OCI-LY7 (cell line): Measurements from ENCODE around the gene COX20. TPM values are rescaled to one million over a fixed set of nuclear protein-coding genes. Genes with fewer than 3 reads are reported as not detected.

Experiments used
- BruUV-seq: library from RNA; stranded (reverse); fragments of 400-500 nt; replicated peaks from 2 replicates; lab custom pipeline; 2021; lab: Mats Ljungman, UMichigan
- CTCF ChIA-PET: fragments of 300-600 bp; sonication (Branson Sonifier 250); formaldehyde crosslinking; loops from one replicate; lab custom pipeline; 2022; ENCODE audit warnings: antibody characterized with exemption; ENCODE audit not compliant: unreplicated experiment; lab: Charles Lee
- POLR2A ChIA-PET: fragments of 300-600 bp; sonication (Branson Sonifier 250); formaldehyde crosslinking; loops from one replicate; lab custom pipeline; 2022; ENCODE audit warnings: antibody characterized with exemption; lab: Charles Lee
- DNase-seq: peaks from one replicate; pipeline ENCODE4 v3.0.0-alpha.2; 2015; ENCODE audit warnings: low spot score
- H2AFZ ChIP-seq: fragments of 200-600 bp; sonication (generic), shearing (Covaris generic); 2 replicates; pipeline ENCODE4 v1.6.1; 2014; ENCODE audit warnings: mild to moderate bottlenecking, antibody characterized with exemption, low read length, moderate library complexity
- H3K27ac ChIP-seq: fragments of 200-600 bp; sonication (generic); 2 replicates; pipeline ENCODE4 v1.5.1; 2014; ENCODE audit warnings: mixed run types, low read depth, mild to moderate bottlenecking, moderate library complexity, low read length, inconsistent platforms; ENCODE audit not compliant: poor library complexity, severe bottlenecking
- H3K36me3 ChIP-seq: fragments of 200-600 bp; sonication (generic); 2 replicates; pipeline ENCODE4 v1.6.1; 2014; ENCODE audit warnings: mild to moderate bottlenecking, antibody characterized with exemption, low read length, moderate library complexity, mixed read lengths; ENCODE audit not compliant: insufficient read depth
- H3K4me1 ChIP-seq: fragments of 200-600 bp; sonication (generic); 2 replicates; pipeline ENCODE4 v1.5.1; 2014; ENCODE audit warnings: mild to moderate bottlenecking, low read length; ENCODE audit not compliant: insufficient read depth, poor library complexity, severe bottlenecking
- H3K4me2 ChIP-seq: fragments of 200-600 bp; sonication (generic); 2 replicates; pipeline ENCODE4 v1.6.1; 2014; ENCODE audit warnings: mild to moderate bottlenecking, low read length
- H3K4me3 ChIP-seq: fragments of 200-600 bp; sonication (generic); 2 replicates; pipeline ENCODE4 v1.5.1; 2014; ENCODE audit warnings: mild to moderate bottlenecking, low read depth, low read length; ENCODE audit not compliant: poor library complexity, severe bottlenecking
- H3K79me2 ChIP-seq: fragments of 200-600 bp; sonication (generic); 2 replicates; pipeline ENCODE4 v1.6.1; 2016; ENCODE audit warnings: low read depth, mild to moderate bottlenecking, low read length, moderate library complexity, mixed read lengths; ENCODE audit not compliant: insufficient read depth
- H3K9me2 ChIP-seq: fragments of 200-600 bp; sonication (generic); 2 replicates; pipeline ENCODE4 v1.6.1; 2016; ENCODE audit warnings: mild to moderate bottlenecking, low read length, mixed read lengths; ENCODE audit not compliant: insufficient read depth
- H3K9me3 ChIP-seq: fragments of 200-600 bp; sonication (generic); 2 replicates; pipeline ENCODE4 v1.6.1; 2014; ENCODE audit warnings: mild to moderate bottlenecking, mixed run types, low read length, mixed read lengths
- H4K20me1 ChIP-seq: fragments of 200-600 bp; sonication (generic); 2 replicates; pipeline ENCODE4 v1.6.1; 2014; ENCODE audit warnings: mild to moderate bottlenecking, antibody characterized with exemption, low read length, moderate library complexity, mixed read lengths; ENCODE audit not compliant: insufficient read depth
- EZH2phosphoT487 ChIP-seq: fragments of 200-600 bp; sonication (generic); IDR thresholded peaks from 2 replicates; pipeline ENCODE4 v1.6.1; 2018; ENCODE audit warnings: low read depth, borderline replicate concordance, mild to moderate bottlenecking, mixed run types, antibody characterized with exemption, low read length, moderate library complexity, mixed read lengths
- intact Hi-C: fragments of 100-400 bp; cut with micrococcal nuclease; formaldehyde crosslinking; loops from one replicate; pipeline ENCODE4 v1.10.0; 2022; ENCODE audit not compliant: unreplicated experiment
- total RNA-seq, 2 experiments: library from RNA; depleted of rRNA in 1 of 2; stranded (reverse); fragments of >200 nt in 1 of 2; shearing (Covaris generic) in 1 of 2; gene quantifications; 2 replicates each; pipeline ENCODE4 v1.2.3, GENCODE V29; 2014 to 2022
- TF ChIP-seq, protein P1 (sequence below): fragments of 200-600 bp; sonication (generic); conservative IDR thresholded peaks from 2 replicates; pipeline ENCODE4 v1.5.1; 2014; ENCODE audit warnings: mild to moderate bottlenecking, antibody characterized with exemption, low read length, moderate library complexity, mixed read lengths

The COX20 gene
- total RNA-seq, 2 experiments from 2014 or later: 12.7 to 26.3 TPM

DNA sequence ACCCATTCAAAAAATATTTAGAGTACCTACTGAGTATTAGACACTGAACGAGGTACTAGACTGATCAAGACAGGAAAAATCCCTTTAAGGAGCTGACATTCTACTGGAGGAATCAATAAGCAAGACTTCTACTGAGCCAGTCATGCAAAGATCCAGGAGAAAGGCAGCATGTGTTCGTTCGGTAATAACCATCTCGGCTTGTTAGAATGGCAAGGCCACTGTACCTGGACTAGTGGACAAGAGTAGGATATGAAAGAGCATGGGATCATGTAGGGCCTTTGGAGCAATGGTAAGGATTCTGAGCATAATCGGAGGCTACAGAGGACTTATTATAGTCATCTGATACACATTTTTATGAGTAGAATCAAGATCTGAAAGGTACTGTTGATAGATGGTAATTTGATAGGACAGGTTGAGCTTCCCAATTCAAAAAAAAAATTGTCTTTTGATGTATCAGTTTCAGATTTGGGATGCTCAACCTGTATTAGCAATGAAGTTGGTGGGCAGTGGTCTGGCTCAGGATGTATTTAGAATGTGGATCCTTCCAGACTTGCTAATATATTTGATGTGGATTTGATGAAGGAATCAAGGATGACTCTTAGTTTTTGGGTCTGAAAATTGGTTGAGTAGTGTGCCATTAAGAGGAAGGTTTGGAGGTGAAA is 2.3 kb downstream of the COX20 start:
- Histone ChIP-seq H3K4me1 (peaks cover 63% of the 10 kb centered on the region), H3K79me2 (peaks cover 71% of the 10 kb centered on the region)
- POLR2A ChIA-PET: interaction anchor here (0.6 to 5.8 kb wide), 10 partner anchors 13 to 842 kb away, joined by 3 to 83 read pairs (median 4); partner anchors contain the start of gene HNRNPU

DNA sequence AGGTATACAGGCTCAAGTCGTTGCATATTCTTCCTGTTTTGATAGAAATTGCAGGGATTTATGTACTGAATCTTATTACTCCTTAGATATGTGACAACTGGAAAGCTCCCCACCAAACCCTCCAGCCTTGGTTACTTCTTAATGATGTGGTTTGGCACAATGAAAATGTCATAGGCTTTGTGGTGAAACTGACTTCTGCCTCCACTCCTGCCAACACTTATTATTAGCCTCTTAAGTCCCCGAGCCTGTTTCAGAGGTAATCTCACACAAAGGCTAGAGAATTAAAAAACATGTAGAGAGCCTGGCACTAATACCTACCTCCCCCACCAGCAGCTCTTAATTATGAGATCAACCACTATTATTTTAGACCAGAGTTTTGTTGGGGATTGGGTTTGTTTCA is 4.2 kb downstream of the COX20 start:
- Histone ChIP-seq H3K9me3 (no peaks in the 10 kb centered on the region), H2AFZ (no peak overlapping the region), H3K79me2 (peaks cover 84% of the 10 kb centered on the region), H3K4me1 (peaks cover 44% of the 10 kb centered on the region), H3K27ac (peak overlapping the region; percentile 19), H3K36me3 (peaks cover 89% of the 10 kb centered on the region), H3K4me3 (peak overlapping the region; percentile 5), H4K20me1 (peaks cover 21% of the 10 kb centered on the region; the same call in 1 of the 2 replicates), H3K9me2 (no peaks in the 10 kb centered on the region), H3K4me2 (peak overlapping the region; percentile 31)
- intact Hi-C loops: loop anchor here (10.0 kb wide), 1 partner anchor 965 kb away; no protein-coding TSS in a partner anchor
- DNase-seq: no peak
- CTCF ChIA-PET: no interaction called here
- no TSS peak for BruUV-seq
- TF ChIP-seq EZH2phosphoT487: no peak
- TF ChIP-seq, protein P1, sequence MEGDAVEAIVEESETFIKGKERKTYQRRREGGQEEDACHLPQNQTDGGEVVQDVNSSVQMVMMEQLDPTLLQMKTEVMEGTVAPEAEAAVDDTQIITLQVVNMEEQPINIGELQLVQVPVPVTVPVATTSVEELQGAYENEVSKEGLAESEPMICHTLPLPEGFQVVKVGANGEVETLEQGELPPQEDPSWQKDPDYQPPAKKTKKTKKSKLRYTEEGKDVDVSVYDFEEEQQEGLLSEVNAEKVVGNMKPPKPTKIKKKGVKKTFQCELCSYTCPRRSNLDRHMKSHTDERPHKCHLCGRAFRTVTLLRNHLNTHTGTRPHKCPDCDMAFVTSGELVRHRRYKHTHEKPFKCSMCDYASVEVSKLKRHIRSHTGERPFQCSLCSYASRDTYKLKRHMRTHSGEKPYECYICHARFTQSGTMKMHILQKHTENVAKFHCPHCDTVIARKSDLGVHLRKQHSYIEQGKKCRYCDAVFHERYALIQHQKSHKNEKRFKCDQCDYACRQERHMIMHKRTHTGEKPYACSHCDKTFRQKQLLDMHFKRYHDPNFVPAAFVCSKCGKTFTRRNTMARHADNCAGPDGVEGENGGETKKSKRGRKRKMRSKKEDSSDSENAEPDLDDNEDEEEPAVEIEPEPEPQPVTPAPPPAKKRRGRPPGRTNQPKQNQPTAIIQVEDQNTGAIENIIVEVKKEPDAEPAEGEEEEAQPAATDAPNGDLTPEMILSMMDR: no peak
- POLR2A ChIA-PET: interaction anchor here (0.5 to 2.8 kb wide), 8 partner anchors 11 to 887 kb away, joined by 3 to 11 read pairs (median 6); no protein-coding TSS in a partner anchor

More for the DNA sequence above, 2.3 kb downstream of the COX20 start:
- peak overlapping the region; percentile 85 for H3K4me2 ChIP-seq
- H3K9me2 ChIP-seq: no peaks in the 10 kb centered on the region
- peak; percentile 35 for DNase-seq
- H3K4me3 ChIP-seq: peak overlapping the region; percentile 88
- intact Hi-C loops: loop anchor here (10.0 kb wide), 1 partner anchor 967 kb away; no protein-coding TSS in a partner anchor
- peaks cover 21% of the 10 kb centered on the region; the same call in 1 of the 2 replicates for H4K20me1 ChIP-seq
- H2AFZ ChIP-seq: no peak overlapping the region
- peak overlapping the region; percentile 94 for H3K27ac ChIP-seq
- H3K9me3 ChIP-seq: no peaks in the 10 kb centered on the region
- CTCF ChIA-PET: interaction anchor here (1.2 to 1.4 kb wide), 2 partner anchors 36 to 205 kb away, joined by 3 read pairs; no protein-coding TSS in a partner anchor
- TF ChIP-seq, protein P1: no peak
- no peak for TF ChIP-seq EZH2phosphoT487
- BruUV-seq: no TSS peak
- H3K36me3 ChIP-seq: peaks cover 70% of the 10 kb centered on the region
